Muscle of leg (tissue), 11 donors: ENCODE data around the gene SPRED1. TPM values are rescaled to one million over a fixed set of nuclear protein-coding genes. Genes with fewer than 3 reads are reported as not detected.
A peak's percentile ranks its signal among the peaks of the same experiment; 100 is the strongest.

Experiments used
- DNase-seq: peaks from one replicate; pipeline ENCODE4 v3.0.0; 2013
- H3K27ac ChIP-seq: one replicate; pipeline ENCODE4 v1.5.1; 2013; ENCODE audit warnings: mild to moderate bottlenecking, low read length, control low read depth
- H3K27me3 ChIP-seq: one replicate; pipeline ENCODE4 v1.6.1; 2013; ENCODE audit warnings: low read length; ENCODE audit not compliant: control insufficient read depth, insufficient read depth
- H3K36me3 ChIP-seq: one replicate; pipeline ENCODE4 v1.6.1; 2013; ENCODE audit warnings: low read length; ENCODE audit not compliant: control insufficient read depth, insufficient read depth
- H3K4me1 ChIP-seq: one replicate; pipeline ENCODE4 v1.6.1; 2013; ENCODE audit warnings: low read length; ENCODE audit not compliant: control insufficient read depth, insufficient read depth
- H3K4me3 ChIP-seq: one replicate; pipeline ENCODE4 v1.5.1; 2013; ENCODE audit warnings: low read length, control low read depth
- H3K9me3 ChIP-seq: replicated peaks from 2 replicates; pipeline ENCODE4 v1.6.1; 2013; ENCODE audit warnings: low read depth, low read length; ENCODE audit not compliant: control insufficient read depth
- WGBS: methylation state at CpG from one replicate; pipeline ENCODE4 v1.1.5; 2013; ENCODE audit warnings: missing lambda C conversion rate; ENCODE audit not compliant: insufficient coverage; 5-methylcytosine and 5-hydroxymethylcytosine counted together
- polyA plus RNA-seq, 8 donors: library from polyadenylated mRNA; unstranded; fragments of 120-200 nt; gene quantifications; one replicate each; pipeline versions ENCODE4 v1.2.1 to v1.2.3, GENCODE V29; 2013; ENCODE audit warnings: inconsistent platforms in 1 of 8, low replicate concordance in 1 of 8; ENCODE audit not compliant: insufficient read length in 8 of 8, insufficient read depth in 1 of 8
- total RNA-seq: library from RNA; stranded (reverse); fragments of 120-200 nt; gene quantifications from one replicate; pipeline ENCODE4 v1.2.4, GENCODE V29; 2013

SPRED1 gene
- total and polyA plus RNA-seq, 9 donors, result 21.4 to 50.5 (median 31.4) TPM

- H3K4me1 ChIP-seq, result peaks cover 25% of the 10 kb centered on the region
- H3K27ac ChIP-seq, result no peak overlapping the region
- H3K36me3 ChIP-seq, result no peaks in the 10 kb centered on the region
- no peaks in the 10 kb centered on the region for H3K27me3 ChIP-seq
- no CpG with 5 or more reads among the region's 4 CpGs for WGBS
- H3K9me3 ChIP-seq, result no peaks in the 10 kb centered on the region
- no peak for DNase-seq
- H3K4me3 ChIP-seq, result no peak overlapping the region
Observed at GRCh38 chr15:38373016-38373415, 120.4 kb downstream of the SPRED1 start.

GRCh38 chr15:38374029-38374428 lies 121.4 kb downstream of the SPRED1 start:
- DNase-seq, result peak; percentile 98
- Histone ChIP-seq H3K27me3 (no peaks in the 10 kb centered on the region), H3K27ac (peak overlapping the region; percentile 91), H3K9me3 (no peaks in the 10 kb centered on the region), H3K4me1 (peaks cover 33% of the 10 kb centered on the region), H3K36me3 (no peaks in the 10 kb centered on the region), H3K4me3 (no peak overlapping the region)

GRCh38 chr15:38374556-38374955 lies 121.9 kb downstream of the SPRED1 start:
- WGBS, result 25% methylated on average over 4 of the region's 4 CpGs
- DNase-seq, result peak; percentile 80

DNA sequence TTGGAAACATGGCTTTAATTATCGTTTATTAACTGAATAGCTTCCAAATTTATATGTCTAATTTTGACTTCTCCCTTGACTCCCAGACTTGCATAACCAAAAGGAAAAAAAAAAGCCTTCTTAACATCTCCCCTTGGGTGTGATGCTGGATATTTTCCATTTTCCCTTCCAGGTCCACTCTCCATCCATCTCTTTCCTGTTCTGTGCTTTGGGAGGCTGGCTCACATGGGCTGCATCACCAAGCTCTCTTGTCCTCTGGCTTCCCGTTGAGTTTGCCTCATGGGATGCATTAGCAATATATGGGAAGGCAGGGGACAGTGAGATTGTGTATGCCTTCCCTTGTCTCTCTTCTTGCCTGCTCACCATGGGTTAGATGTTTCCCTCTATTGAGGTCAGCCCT lies 123.4 kb downstream of the SPRED1 start:
- peaks cover 33% of the 10 kb centered on the region for H3K4me1 ChIP-seq

More at GRCh38 chr15:38374556-38374955, 121.9 kb downstream of the SPRED1 start:
- Histone ChIP-seq H3K4me1 (peaks cover 33% of the 10 kb centered on the region), H3K36me3 (no peaks in the 10 kb centered on the region), H3K27me3 (no peaks in the 10 kb centered on the region), H3K9me3 (no peaks in the 10 kb centered on the region), H3K4me3 (no peak overlapping the region), H3K27ac (peak overlapping the region; percentile 91)

GRCh38 chr15:38377636-38378035 lies 125.0 kb downstream of the SPRED1 start:
- no peaks in the 10 kb centered on the region for H3K27me3 ChIP-seq
- H3K9me3 ChIP-seq, result no peaks in the 10 kb centered on the region
- H3K27ac ChIP-seq, result peak overlapping the region; percentile 91
- H3K36me3 ChIP-seq, result no peaks in the 10 kb centered on the region
- no peak overlapping the region for H3K4me3 ChIP-seq
- peak; percentile 90 for DNase-seq
- peaks cover 33% of the 10 kb centered on the region for H3K4me1 ChIP-seq
- no CpG with 5 or more reads among the region's 1 CpG for WGBS

More for the DNA sequence above, 123.4 kb downstream of the SPRED1 start:
- Histone ChIP-seq H3K36me3 (no peaks in the 10 kb centered on the region), H3K4me3 (no peak overlapping the region), H3K9me3 (no peaks in the 10 kb centered on the region), H3K27me3 (no peaks in the 10 kb centered on the region), H3K27ac (peak overlapping the region; percentile 91)
- DNase-seq, result peak; percentile 81
- no CpG with 5 or more reads among the region's 2 CpGs for WGBS

DNA sequence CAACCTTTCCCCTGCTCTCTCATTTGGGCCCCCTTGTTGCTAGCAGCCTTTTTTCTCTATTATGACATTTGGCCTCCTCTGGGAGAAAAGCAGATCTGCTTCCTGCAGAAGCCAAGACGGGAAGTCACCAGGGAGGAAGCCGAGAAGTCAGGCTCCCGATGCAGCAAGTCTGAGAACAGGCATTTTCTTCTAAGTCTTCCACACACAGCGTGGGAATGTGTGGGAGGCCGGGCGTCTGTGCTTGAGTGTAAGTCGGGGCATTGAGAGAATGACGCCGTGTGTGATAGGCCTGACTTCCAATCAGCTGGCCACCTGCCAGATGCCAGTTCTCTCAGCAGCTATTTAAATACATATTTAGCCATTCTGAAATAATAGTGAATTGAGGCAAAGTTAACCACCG lies 125.5 kb downstream of the SPRED1 start:
- WGBS, result 0% methylated on average over 1 of the region's 10 CpGs
- Histone ChIP-seq H3K4me1 (peaks cover 33% of the 10 kb centered on the region), H3K4me3 (no peak overlapping the region), H3K36me3 (no peaks in the 10 kb centered on the region), H3K9me3 (no peaks in the 10 kb centered on the region), H3K27ac (peak overlapping the region; percentile 91), H3K27me3 (no peaks in the 10 kb centered on the region)
- DNase-seq, result peak; percentile 96

DNA sequence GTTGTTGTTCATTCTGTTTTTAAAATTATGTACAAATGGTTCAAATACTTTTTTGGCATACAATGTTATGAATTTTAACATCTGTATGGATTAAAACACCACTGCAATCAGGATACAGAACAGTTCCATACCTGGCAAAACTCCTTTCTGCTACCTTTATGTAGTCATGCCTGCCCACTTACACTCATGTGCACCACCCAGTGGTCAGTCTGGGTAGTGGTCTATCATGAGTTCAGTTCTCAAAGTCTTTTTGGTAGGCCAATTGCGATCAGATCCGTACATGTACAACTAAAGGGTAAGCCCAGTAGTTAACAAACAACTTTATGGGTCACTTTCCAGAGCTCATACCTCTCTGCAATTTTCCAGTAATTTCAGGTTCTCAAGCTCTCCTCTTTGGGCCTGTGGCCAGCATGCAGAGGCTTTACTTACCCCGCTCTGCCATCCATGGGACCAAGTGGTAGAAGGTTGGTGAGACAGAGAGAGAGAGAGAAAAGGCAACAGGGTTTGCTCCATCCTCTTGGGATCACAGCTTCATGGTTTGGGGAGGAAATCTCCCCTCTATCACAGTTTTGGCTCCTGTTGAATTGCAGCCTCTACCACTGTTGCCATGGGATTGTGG lies 137.4 kb downstream of the SPRED1 start:
- H3K4me1 ChIP-seq, result no peaks in the 10 kb centered on the region
- no peaks in the 10 kb centered on the region for H3K27me3 ChIP-seq
- WGBS, result 43% methylated on average over 2 of the region's 3 CpGs
- H3K27ac ChIP-seq, result no peak overlapping the region
- no peaks in the 10 kb centered on the region for H3K9me3 ChIP-seq
- H3K4me3 ChIP-seq, result no peak overlapping the region
- H3K36me3 ChIP-seq, result no peaks in the 10 kb centered on the region
- peak; percentile 72 for DNase-seq

DNA sequence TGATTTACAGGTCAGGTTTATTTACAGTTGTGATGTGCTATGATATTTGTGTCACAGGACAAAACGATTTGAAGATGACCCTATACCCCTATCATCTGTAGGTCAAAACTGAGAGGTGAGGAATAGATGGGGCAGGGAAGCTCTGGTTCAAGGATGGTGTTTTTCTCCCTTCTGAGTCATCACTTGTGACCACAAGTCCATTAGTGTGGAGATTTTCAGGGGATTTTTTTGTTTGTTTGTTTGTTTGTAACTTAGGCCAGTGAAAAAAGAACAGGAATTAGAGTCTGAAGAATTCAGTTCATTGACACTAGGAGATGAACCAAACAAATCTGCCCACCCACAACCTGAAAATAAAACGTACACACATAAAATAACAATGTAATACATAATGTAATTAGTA lies 138.6 kb downstream of the SPRED1 start:
- Histone ChIP-seq H3K27me3 (no peaks in the 10 kb centered on the region), H3K9me3 (no peaks in the 10 kb centered on the region), H3K27ac (no peak overlapping the region), H3K36me3 (no peaks in the 10 kb centered on the region), H3K4me3 (no peak overlapping the region), H3K4me1 (no peaks in the 10 kb centered on the region)
- no peak for DNase-seq
- WGBS, result no CpG with 5 or more reads among the region's 2 CpGs

GRCh38 chr15:38398134-38398533 lies 145.5 kb downstream of the SPRED1 start:
- Histone ChIP-seq H3K27me3 (no peaks in the 10 kb centered on the region), H3K4me3 (no peak overlapping the region), H3K27ac (no peak overlapping the region), H3K36me3 (no peaks in the 10 kb centered on the region), H3K4me1 (no peaks in the 10 kb centered on the region), H3K9me3 (no peaks in the 10 kb centered on the region)
- WGBS, result no CpG with 5 or more reads among the region's 2 CpGs
- DNase-seq, result peak; percentile 36

GRCh38 chr15:38401106-38401505 lies 148.5 kb downstream of the SPRED1 start:
- no peak overlapping the region for H3K27ac ChIP-seq
- H3K4me3 ChIP-seq, result no peak overlapping the region
- WGBS, result 33% methylated on average over 1 of the region's 6 CpGs
- DNase-seq, result no peak
- no peaks in the 10 kb centered on the region for H3K4me1 ChIP-seq
- H3K27me3 ChIP-seq, result no peaks in the 10 kb centered on the region
- H3K9me3 ChIP-seq, result no peaks in the 10 kb centered on the region
- no peaks in the 10 kb centered on the region for H3K36me3 ChIP-seq

- H3K4me3 ChIP-seq, result no peak overlapping the region
- H3K27me3 ChIP-seq, result no peaks in the 10 kb centered on the region
- no peaks in the 10 kb centered on the region for H3K9me3 ChIP-seq
- H3K4me1 ChIP-seq, result no peaks in the 10 kb centered on the region
- H3K27ac ChIP-seq, result no peak overlapping the region
- 81% methylated on average over 2 of the region's 5 CpGs for whole genome bisulfite sequencing
- peak; percentile 70 for DNase-seq
- no peaks in the 10 kb centered on the region for H3K36me3 ChIP-seq
Observed at GRCh38 chr15:38401701-38402100, 149.1 kb downstream of the SPRED1 start.
